Ishikawa (cell line): ENCODE data around the gene ZNF558.

ENCODE experiments used
- CEBPB ChIP-seq: IDR thresholded peaks from 2 replicates; pipeline ENCODE4 v1.6.1; 2012
- CREB1 ChIP-seq: IDR thresholded peaks from 2 replicates; pipeline ENCODE4 v1.6.1; 2012; ENCODE audit warnings: low read depth
- EGR1 ChIP-seq: IDR thresholded peaks from 2 replicates; pipeline ENCODE4 v1.6.1; 2012
- EP300 ChIP-seq: IDR thresholded peaks from 2 replicates; pipeline ENCODE4 v1.6.1; 2012; ENCODE audit warnings: borderline replicate concordance
- FOXM1 ChIP-seq: IDR thresholded peaks from 2 replicates; pipeline ENCODE4 v1.6.1; 2012; ENCODE audit warnings: low read depth, borderline replicate concordance
- MAX ChIP-seq: IDR thresholded peaks from 2 replicates; pipeline ENCODE4 v1.6.1; 2012
- NFIC ChIP-seq: IDR thresholded peaks from 2 replicates; pipeline ENCODE4 v1.6.1; 2012
- RAD21 ChIP-seq: IDR thresholded peaks from 2 replicates; pipeline ENCODE4 v1.6.1; 2012; ENCODE audit warnings: low read depth
- REST ChIP-seq: IDR thresholded peaks from 2 replicates; pipeline ENCODE4 v1.6.1; 2012; ENCODE audit warnings: low read depth, mild to moderate bottlenecking
- TAF1 ChIP-seq: IDR thresholded peaks from 2 replicates; pipeline ENCODE4 v1.6.1; 2012; ENCODE audit warnings: low read depth, mild to moderate bottlenecking
- TCF12 ChIP-seq: IDR thresholded peaks from 2 replicates; pipeline ENCODE4 v1.6.1; 2012; ENCODE audit warnings: low read depth
- TEAD4 ChIP-seq: IDR thresholded peaks from 2 replicates; pipeline ENCODE4 v1.6.1; 2012
- USF1 ChIP-seq: IDR thresholded peaks from 2 replicates; pipeline ENCODE4 v1.6.1; 2012
- YY1 ChIP-seq: IDR thresholded peaks from 2 replicates; pipeline ENCODE4 v1.6.1; 2012; ENCODE audit warnings: low read depth
- ZBTB7A ChIP-seq: IDR thresholded peaks from 2 replicates; pipeline ENCODE4 v1.6.1; 2012; ENCODE audit warnings: low read depth

The ZNF558 gene

GRCh38 chr19:8866344-8866743, 34.2 kb upstream of the ZNF558 start:
- TF ChIP-seq MAX: no peak
- TF ChIP-seq RAD21: no peak
- no peak for TF ChIP-seq REST
- no peak for TF ChIP-seq TAF1
- no peak for TF ChIP-seq CREB1
- TF ChIP-seq YY1: no peak
- no peak for TF ChIP-seq TCF12
- TF ChIP-seq CEBPB: no peak
- no peak for TF ChIP-seq ZBTB7A
- TF ChIP-seq FOXM1: no peak
- no peak for TF ChIP-seq EGR1
- TF ChIP-seq NFIC: no peak
- TF ChIP-seq USF1: no peak
- no peak for TF ChIP-seq TEAD4
- TF ChIP-seq EP300: no peak

GRCh38 chr19:8858260-8858659, 26.2 kb upstream of the ZNF558 start:
- TF ChIP-seq TEAD4: no peak
- TF ChIP-seq MAX: no peak
- no peak for TF ChIP-seq ZBTB7A
- TF ChIP-seq TCF12: no peak
- TF ChIP-seq FOXM1: no peak
- no peak for TF ChIP-seq EP300
- no peak for TF ChIP-seq RAD21
- TF ChIP-seq CREB1: no peak
- no peak for TF ChIP-seq TAF1
- TF ChIP-seq USF1: no peak
- TF ChIP-seq EGR1: no peak
- no peak for TF ChIP-seq REST
- no peak for TF ChIP-seq YY1
- no peak for TF ChIP-seq CEBPB
- no peak for TF ChIP-seq NFIC

GRCh38 chr19:8850488-8850887, 18.4 kb upstream of the ZNF558 start:
- no peak for TF ChIP-seq YY1

GRCh38 chr19:8849232-8849631, 17.1 kb upstream of the ZNF558 start:
- TF ChIP-seq TEAD4 (no peak), CREB1 (no peak), USF1 (no peak), EP300 (no peak), FOXM1 (no peak), MAX (no peak), TCF12 (no peak), REST (no peak), EGR1 (no peak), CEBPB (no peak), NFIC (no peak), YY1 (no peak), TAF1 (no peak), RAD21 (no peak), ZBTB7A (no peak)

- TF ChIP-seq TCF12 (no peak), REST (no peak), MAX (no peak), CEBPB (no peak), RAD21 (no peak), ZBTB7A (no peak), EGR1 (no peak), USF1 (no peak)
Measured at GRCh38 chr19:8846819-8847218, 14.7 kb upstream of the ZNF558 start.
